ENCODE measurements around the gene KRI1.
A peak's percentile ranks its signal among the peaks of the same experiment; 100 is the strongest.
"Not testable (repeated sequence)": the region's sequence is repeated elsewhere in the genome, so short reads cannot be mapped to it uniquely, and the experiment has no call there.

KRI1 gene

DNA sequence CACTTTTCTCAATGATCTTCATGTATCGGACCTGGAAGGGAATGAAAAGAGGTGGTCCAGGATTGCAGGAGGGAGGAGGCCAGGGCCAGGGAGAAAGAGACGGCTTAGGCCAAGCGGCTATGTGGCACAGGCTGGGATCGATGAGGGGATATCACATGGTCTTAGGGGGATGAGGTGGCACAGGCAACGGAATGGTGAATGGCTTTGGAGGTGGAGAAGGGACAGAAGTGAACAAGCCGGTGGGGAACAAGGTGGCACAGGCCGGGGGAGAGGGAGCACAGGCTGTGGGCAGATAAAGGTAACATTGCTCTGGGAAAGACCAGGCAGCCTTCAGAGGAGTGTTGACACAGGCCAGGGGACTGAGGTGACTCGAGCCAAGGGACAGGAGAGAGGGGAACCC, 8.7 kb upstream of the KRI1 start:
- no peak for DNase-seq

GRCh38 chr19:10573793-10574192, 8.0 kb upstream of the KRI1 start:
- DNase-seq: not testable (repeated sequence)

DNA sequence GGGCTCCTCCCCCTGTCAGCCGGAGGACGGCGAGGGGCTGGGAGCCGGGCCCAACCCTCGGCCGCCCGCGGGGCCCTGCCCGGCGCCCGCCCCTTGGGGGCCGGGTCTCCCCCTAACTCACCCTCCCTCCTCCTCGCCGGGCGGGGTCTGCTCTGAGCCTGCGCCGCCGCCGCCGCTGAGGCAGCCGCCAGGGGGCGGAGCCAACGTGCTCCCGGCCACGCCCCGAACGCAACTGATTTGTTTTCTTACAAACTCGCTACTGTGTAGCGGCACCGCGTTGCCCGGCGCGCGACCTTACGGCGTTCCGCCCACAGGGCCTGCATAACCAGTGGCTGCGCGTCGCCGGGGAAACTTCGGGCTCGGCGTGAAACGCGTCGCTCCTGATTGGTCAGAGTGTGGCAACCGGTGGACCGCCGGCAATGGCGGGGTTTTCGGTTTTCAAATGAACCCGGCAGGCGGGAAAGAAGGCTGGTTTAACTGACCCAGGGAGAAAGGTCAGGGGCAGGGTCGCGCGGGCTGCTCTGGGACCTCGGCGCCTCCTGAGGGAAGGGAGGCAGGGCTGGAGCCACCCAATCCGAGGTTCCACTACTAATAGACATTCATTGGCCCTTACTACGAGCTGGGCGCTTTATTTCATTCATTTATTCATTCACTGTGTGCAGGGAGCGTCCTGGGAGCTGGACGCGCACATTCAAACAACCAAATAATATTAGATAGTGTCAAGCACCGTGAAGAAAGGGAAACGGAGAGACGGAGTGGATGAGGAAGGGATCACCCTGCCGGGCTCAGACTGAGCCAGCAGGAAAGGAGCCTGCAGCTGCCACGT, 3.2 kb upstream of the KRI1 start, which contains the start of gene CDKN2D:
CDKN2D (minus strand) TSS at position 154 of the 826 bp plus-strand sequence. CDS start 326 bp downstream, outside the sequence.
- peak; percentile 99 for DNase-seq

DNA sequence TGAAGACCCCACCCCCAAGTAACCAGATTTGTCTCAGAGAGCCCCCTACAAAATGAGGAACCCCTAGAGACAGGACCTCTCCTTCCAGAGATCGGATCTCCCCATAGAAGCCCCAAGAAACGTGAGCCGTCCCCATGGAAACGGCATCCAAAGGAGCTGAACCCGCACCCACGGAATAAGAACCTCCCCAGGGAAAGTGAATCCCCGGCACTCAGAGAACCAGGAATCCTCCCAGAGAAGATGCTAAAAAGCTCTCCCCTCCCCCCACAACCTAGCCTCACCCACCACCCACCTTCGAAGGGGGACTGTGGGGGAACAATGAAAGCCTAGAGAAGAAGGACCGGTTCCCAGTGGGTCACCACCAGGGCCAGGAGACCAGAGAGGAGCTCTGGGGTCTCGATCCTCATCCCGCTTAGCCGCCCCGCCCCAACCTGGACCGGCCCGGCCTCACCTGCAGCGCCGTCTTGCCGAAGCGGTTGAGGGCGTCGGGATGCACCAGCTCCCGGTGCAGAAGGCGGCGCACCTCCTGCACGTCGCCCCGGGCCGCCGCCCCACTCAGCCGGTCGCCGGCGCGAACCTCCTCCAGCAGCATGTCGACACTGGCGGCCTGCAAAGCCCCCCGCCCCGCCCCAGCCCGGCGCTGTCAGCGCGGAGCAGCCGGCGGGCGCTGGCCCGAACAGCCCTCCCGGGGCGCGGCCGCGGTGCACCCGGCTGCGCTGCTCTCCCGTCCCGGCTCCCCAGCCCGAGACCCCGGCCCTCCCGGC, 2.4 kb upstream of the KRI1 start:
- DNase-seq: peak; percentile 63

DNA sequence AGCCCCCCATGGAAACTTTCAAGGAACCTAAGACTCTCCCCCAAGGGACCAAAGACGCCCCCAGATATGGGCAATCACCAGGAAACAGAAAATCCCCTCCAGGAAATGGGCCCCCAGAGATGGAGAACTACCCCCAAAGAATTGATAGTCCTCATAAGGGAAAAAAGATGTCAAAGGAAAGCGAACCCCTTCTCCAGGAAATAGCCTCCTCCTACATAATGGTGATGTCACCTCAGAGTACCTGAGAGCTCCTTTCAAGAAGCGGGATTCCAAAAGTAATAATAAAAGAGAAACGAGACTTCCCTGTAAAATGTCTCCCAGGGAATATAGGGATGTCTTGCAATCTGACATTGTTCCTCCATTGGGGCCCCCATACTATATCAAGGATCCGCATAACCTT, 1.8 kb upstream of the KRI1 start:
- DNase-seq: no peak

DNA sequence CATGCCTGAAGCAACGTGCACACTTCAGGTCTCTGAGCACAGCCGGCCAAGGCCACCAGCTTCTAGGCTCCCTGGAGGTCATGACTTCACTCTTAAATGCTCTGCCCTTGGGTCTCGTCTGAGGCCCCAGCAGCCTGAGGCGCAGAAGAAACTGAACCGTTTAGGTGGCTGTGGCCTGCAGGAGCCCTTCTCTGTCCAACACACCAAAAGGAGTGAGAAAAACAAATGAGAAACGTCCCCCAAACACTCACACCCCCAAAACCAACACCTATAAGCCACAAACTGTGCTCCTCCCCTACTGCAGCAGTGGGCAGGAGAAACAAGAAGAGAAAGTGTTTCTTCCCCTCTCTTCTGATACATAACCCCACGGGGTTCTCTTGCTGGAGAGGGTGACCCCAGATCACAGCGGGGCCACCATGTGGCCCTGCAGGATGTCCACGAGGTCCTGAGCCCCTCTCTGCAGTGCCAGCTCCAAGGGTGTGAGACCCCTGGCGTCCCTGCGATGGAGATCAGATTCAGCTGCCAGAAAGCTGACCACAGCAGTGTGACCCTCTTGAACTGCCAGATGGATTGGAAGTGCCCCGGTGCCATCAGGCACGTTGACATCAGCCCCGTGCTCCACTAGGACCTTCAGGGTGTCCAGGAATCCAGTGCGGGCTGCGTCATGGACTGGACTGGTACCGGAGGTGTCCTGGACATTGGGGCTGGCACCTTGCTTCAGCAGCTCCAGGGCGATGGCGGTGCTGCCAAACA, 1.0 kb upstream of the KRI1 start:
- peak; percentile 53 for DNase-seq

- DNase-seq: no peak
Observed at GRCh38 chr19:10566408-10566657, 523 bp upstream of the KRI1 start.

- DNase-seq: peak; percentile 53
Observed at GRCh38 chr19:10565028-10565566, 713 bp downstream of the KRI1 start.

DNA sequence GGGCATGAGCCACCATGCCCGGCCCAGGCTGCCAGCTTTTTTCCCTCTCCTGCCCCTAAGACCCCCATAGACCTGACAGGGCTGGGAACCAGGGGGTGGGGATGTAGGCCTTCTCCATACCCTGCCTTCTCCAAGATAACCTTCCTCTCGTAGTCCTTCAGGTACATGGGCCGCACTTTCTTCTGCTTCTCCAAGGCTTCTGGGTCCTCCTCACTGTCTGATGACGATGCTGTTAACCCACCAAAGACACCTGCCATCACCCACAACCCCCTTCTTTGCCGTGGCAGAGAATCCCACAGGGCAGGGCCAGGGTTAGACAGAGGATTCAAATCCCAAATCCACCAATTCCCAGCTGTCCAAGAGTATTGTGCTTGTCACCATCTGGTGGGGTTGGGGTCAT, 3.2 kb downstream of the KRI1 start:
- DNase-seq: no peak

- DNase-seq: no peak
Observed at GRCh38 chr19:10560154-10560553, 5.7 kb downstream of the KRI1 start.

DNA sequence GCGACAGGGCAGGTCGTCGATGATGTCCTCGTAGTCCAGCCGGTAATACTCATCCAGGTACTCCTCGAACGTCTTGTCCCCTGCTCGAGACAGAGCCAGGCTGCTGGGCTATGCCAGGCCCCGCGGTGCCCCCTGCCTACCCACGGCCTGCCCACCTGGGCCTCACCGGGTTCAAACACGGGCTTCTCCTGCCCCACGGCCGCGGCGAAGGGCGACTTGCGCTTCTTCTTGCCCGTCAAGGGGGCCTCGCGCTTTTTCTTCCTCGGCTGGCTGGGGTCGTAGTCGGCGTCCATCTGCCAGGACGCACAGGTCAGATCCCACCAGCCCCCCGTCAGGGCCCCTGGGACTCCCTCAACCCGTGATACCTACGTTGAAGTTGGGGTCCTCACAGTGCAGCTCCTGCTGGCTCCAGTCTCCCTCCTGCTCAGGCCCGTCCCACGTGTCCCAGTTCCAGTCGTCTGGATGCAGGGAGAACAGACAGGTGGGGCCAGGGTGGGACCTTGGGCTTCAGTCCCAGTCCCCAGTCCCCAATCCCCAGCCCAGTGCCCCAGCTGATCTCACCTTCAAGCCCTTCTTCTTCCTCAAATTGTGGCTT, 8.1 kb downstream of the KRI1 start:
- no peak for DNase-seq

DNA sequence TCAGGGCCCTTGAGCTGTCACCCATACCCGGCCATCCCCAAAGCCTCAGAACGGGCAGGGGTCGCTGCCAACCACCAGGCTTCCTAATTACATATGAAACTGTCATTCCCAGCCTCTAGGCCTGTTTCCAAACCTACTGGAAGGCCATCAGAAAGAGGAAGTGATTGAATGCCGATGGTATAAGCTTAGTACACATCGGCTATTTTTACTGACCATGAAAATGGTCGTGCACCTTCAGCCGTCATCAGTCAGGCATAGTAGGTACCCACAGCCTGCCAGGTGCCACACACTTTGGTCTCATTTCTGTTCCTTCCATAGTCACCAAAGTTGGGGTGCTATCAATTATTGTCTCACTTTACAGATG, 10.2 kb downstream of the KRI1 start:
- DNase-seq: no peak

- no peak for DNase-seq
Observed at GRCh38 chr19:10554760-10555609, 10.8 kb downstream of the KRI1 start.

GRCh38 chr19:10553943-10554381, 11.8 kb downstream of the KRI1 start:
- DNase-seq: peak; percentile 16

- DNase-seq: no peak
Observed at GRCh38 chr19:10553087-10553667, 12.6 kb downstream of the KRI1 start.

DNA sequence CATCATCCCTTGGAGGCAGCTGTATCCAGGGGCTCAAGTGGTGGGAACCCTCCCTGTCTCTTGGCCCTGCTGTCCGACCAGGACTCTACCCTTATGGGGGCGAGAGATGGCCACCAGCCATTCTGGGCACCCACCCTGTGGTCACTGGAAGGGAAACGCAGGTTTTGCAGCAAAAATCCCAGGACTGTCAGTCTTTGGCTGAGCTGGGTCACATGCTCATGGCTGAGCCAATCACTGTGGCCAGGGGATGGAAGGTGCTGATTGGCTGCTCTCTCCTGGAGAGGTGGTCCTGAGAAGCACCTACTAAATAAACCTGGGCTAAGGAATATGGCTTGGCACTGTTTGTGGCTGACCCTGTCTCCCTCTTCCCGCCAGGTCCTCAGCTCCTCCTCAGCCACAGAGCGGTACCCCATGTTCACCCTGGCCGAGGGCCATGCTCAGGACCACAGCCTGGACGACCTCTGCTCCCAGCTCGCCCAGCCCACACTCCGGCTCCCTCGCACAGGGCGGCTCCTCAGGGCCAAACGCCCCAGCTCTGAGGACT, 13.2 kb downstream of the KRI1 start:
- DNase-seq: no peak

GRCh38 chr19:10551698-10552301, 14.0 kb downstream of the KRI1 start:
- DNase-seq: peak; percentile 14

DNA sequence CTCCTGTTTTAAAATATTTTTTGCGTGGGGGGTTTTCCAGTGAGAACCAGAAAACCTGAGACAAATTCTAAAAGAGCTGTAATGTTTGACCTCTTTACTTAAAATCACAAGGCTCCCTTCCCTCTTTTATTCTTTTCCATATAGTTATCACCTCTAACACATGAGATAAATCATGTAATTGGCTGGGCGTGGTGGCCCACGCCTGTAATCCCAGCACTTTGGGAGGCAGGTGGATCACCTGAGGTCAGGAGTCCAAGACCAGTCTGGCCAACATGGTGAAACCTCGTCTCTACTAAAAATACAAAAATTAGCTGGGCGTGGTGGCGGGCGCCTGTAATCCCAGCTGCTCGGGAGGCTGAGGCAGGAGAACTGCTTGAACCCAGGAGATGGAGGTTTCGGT, 14.8 kb downstream of the KRI1 start:
- DNase-seq: not testable (repeated sequence)

- DNase-seq: no peak
Observed at GRCh38 chr19:10550336-10550735, 15.5 kb downstream of the KRI1 start.

GRCh38 chr19:10549733-10550132, 16.1 kb downstream of the KRI1 start:
- no peak for DNase-seq

- DNase-seq: no peak
Observed at GRCh38 chr19:10548746-10549276, 17.0 kb downstream of the KRI1 start.
